HG03558 (cell line): Measurements from ENCODE around the gene ADAMTS16.

Source experiments
- ATAC-seq: cut with Tn5 transposase; IDR thresholded peaks from one replicate; pipeline ENCODE4 v1.9.1; 2021; ENCODE audit warnings: moderate number of reproducible peaks; ENCODE audit not compliant: unreplicated experiment; ENCODE audit errors: extremely low read depth

Gene ADAMTS16

DNA sequence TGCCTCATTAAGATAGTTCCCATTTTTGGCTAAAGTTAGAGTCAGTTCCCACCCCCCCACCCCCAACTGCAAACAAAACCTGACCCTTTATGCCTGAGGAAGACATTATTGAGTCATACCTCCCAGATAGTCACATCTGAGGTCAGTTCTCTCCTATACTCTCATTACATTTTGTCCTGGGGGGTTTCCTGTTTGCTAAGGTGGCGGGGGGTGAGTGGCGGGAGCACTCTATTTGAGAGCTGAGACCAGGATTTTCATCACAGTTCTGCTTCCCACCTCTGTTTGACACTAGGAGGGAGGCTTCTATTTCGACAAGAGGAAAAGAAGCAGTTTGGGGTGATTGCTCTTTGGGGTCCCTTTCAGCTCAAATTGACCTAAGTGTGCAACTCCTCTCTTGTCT is 222.9 kb downstream of the ADAMTS16 start:
- ATAC-seq = no peak

- no peak for ATAC-seq
Measured at GRCh38 chr5:5364932-5365331, 224.8 kb downstream of the ADAMTS16 start.

- no peak for ATAC-seq
Measured at GRCh38 chr5:5367739-5368138, 227.6 kb downstream of the ADAMTS16 start.

DNA sequence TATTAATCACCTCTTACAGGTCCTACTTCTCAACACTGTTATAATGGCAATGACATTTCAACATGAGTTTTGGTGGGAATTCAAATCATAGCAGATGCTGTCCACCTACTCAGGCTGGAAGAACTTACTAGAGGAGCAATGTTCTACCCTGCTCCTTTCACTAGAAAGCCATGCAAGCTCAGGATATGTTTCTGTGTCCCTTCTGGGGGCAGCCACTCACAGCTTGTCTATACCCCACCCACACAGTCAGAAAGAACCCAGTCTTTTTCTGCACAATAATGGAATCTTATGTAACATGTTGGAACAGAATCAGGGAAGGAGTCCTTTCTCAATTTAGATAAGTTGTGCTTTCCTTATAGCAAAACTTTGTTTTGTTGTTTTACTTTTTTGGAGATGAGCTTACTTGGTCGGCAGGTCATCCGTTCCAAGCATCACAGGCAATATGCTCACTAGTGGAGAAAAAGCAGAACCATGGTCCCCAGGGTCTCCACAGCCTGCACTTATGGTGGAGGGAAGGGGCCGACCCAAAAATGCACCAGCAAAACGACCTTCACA is 229.0 kb downstream of the ADAMTS16 start:
- no peak for ATAC-seq
